DND-41 (cell line): ENCODE measurements around the gene GRID1.

Source experiments
- CTCF ChIP-seq: IDR thresholded peaks from 2 replicates; pipeline ENCODE4 v1.5.1; 2012; ENCODE audit warnings: borderline replicate concordance, low read length, moderate library complexity, mild to moderate bottlenecking; ENCODE audit not compliant: poor library complexity, severe bottlenecking; ENCODE audit errors: extremely low read depth
- EZH2 ChIP-seq: IDR thresholded peaks from 3 replicates; pipeline ENCODE4 v1.6.1; 2012; ENCODE audit warnings: borderline replicate concordance, low read depth, mild to moderate bottlenecking, moderate library complexity, low read length, inconsistent platforms; ENCODE audit not compliant: severe bottlenecking

- TF ChIP-seq EZH2 (no peak), CTCF (no peak)
These were observed 196.1 kb downstream of the GRID1 start for GRCh38 chr10:86170255-86171108.
